Activated CD8-positive, alpha-beta memory T cell treated with anti-CD3 and anti-CD28 coated beads, Interleukin-2, amount 50 U/mL, for 24 hours (primary cell): ENCODE data around the gene STRA8.

Experiments
- DNase-seq: peaks from one replicate; pipeline ENCODE4 v3.0.0-alpha.2; 2020; ENCODE audit errors: extremely low read depth

Gene STRA8, protein sequence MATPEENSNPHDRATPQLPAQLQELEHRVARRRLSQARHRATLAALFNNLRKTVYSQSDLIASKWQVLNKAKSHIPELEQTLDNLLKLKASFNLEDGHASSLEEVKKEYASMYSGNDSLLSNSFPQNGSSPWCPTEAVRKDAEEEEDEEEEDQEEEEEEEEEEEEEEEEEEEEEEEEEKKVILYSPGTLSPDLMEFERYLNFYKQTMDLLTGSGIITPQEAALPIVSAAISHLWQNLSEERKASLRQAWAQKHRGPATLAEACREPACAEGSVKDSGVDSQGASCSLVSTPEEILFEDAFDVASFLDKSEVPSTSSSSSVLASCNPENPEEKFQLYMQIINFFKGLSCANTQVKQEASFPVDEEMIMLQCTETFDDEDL

DNA sequence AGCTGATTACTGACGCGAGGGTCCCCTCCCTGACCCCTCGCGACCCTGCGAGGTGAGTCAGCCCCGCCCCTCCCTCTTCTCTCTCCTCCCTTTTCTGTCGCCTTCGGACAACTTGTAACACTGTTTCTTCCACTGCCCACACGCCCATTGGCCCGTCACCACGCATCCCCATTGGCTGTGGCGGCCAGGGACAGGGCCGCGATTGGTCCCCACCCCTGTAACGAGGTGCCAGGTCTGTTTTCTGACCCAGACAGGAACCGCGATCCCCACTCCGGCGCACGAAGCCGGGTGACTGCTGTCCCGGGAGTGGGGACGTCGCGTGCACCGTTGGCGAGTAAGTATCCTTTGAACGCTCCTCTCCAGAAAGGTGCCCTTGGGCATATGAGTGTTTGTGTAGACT lies at the start of gene STRA8:
STRA8 (plus strand) TSS at position 269 of the 400 bp plus-strand sequence. CDS start 6,687 bp downstream, outside the sequence.
- DNase-seq = no peak

DNA sequence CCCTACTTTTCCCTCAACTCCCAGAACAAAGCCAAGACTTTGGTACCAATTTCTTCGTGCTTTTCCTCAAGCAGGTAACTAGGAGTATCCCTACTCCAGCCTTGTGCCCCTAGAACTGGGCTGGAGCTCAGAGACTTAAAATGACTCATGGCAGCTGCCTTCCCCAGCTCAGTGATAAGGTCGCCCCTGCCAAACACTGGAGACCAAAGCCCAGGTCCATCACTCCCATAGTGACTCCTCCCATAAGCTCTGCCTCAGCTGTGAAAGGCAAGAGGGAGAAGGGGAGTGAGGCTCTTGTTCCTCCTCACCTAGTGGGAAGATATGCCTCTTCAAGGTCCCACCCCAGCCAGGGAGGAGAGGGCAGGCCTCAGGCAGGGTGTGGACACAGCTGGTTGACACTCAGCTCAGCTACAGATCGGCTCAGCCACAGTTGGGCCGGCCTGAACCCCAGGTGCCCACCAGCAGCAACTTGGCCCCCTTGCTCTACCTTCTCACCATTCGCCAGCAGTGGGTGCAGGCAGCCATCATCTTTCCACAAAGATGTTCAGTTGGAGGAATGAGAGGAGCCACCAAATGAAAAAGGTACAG lies 49.3 kb upstream of the STRA8 start:
- DNase-seq = no peak

DNA sequence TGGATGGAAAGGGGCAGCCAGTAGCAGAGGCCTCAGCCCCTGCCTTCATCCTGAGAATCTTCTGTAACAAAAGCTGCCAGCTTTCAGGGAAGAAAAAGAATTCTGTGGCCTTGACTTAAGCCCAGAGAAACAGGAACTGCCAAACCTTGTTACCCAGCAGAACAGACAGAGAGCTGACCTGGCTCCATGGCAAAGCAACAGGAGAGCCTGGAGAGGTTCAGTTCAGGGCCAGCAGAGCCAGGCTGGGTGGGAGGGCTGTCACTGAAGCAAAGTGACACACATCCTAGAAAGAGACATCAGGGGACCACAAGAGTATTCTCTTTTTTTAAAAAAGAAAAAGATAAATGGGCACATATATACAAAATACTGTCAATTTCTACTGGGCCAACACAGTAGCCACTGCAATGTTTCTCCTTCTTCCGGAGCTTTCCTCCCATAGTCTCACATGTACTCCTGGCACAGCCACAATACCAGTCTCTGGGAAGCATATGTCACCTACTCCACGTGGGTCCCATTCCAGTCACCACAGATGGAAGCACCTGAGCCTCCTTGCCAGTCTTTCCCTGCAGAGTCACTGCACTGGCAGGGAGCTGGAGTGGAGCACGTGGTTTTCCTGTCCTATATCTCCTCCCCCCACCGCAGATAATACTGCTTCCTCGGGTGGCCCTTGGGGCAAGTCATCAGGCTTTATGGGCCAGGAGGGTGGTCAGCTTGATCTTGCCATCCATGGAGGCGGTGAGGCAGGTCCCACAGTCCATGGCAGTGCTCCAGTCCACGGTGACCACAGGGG lies 48.0 kb upstream of the STRA8 start:
- no peak for DNase-seq

DNA sequence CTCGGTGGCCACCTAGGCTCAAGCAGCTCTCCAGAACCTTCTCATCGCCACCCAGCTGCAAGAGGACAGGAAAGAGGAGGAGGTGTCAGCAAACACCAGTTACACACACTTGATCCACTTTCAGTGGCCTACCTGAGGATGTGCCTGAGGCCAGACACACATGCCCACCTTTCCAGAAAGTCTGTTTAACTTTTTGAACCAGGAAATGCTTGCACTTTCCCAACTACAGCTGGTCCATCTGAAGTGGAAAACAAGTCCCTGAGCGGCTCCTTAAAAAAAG lies 47.4 kb upstream of the STRA8 start:
- DNase-seq = no peak

DNA sequence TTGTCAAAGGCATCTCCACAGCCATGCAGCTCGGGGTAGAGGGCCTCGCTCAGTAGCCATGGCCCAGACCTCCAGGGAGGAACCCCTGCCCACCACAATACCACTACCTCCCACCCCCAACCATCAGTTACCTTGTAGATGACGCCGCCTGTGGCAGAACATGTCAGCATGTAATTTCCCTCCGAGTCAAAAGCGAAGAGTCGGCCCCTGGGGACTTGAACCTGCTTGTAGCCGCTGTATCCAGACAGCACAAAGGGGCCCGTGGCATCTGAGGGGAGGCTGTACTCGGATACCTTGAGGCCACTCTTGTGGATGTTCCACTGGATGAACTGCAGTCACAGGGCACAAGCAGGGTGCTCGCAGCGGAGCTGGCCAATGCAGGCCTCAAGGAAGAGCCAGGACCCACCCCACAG lies 46.8 kb upstream of the STRA8 start:
- no peak for DNase-seq

DNA sequence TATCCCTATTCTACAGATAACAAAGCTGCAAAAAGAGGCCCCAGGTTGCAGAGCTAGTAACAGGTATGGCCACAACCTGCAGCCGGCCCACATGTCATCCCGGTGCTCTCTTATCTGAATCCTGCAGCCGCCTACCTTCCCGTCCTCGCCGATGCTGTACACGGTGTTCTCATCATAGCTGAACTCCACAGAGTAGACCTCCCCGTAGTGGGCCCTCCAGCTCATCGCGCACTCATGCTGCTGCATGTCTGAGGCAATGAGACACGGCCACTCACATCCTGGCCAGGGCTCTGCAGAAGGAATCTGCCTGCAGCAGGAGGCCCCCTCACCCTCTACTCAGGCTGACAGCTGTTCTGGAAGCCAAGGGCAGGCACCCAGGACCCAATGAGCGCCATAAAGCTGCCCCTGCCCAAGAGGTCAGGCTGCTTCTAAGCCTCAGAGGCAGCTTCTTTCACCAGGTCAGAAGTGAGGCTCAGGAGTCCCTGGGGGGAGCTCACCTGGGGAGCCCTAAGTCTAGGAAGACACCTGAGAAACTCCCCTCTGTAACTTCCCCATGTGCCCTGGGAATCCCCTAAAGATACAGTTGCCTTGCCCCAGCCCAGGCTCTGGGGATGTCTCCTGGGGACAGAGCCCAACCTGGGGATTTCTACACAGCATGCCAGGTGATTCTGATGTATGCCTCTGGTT lies 45.2 kb upstream of the STRA8 start:
- no peak for DNase-seq

DNA sequence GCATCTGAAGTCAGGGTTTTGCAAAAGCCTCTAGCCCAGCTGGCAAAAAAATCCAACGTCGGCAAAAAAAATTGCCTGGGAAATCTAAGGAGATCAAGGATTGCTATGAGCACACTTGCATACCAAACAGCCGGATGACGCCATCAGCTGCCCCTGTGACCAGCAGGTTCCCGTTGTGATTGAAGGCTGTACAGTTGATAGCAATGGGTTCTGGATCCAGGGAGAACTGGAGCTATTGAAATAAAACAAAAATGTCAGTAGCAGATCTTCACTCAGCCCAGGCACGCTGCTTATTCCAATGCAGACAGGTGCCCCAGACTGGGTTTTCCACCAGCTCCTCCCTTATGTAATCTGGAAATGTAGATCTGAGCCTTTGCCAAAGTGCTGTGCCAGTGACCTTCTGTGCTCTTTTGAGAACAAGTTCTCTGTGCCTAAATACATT lies 44.4 kb upstream of the STRA8 start:
- no peak for DNase-seq

DNA sequence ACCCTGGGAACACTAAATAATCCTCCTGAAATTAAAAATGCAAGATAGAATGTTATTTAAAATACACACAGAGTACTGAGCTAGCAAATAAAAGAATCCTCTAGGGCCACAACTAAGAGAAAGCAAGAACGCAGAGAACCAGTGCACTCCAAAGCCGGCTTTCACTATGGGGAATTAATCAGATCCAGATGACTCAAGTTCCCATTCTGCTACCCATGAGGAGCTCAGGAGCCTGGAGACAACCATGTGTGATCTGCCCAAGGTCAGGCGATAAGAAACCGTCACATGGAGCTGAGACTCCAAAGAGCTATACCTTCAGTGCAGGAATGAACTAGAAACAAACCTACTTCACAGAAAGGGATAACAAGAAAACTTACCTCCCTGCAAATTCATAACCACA lies 43.7 kb upstream of the STRA8 start:
- no peak for DNase-seq

DNA sequence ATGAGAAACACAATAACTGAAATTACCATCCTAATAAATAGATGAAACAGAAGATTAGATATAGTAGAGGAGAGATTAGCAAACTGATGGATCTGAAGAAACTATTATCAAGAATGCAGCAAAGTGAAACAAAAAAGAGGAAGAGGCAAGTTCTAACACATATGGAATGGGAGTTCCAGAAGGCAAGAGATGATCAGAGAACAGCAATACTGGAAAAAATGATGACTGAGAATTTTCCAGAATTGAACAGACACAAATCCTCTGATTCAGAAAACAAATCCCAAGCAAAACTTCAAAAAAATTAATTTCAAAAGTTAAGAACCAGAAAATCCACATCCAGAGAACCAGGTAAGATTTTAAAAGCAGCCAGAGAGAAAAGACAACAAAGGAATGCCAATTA lies 42.9 kb upstream of the STRA8 start:
- no peak for DNase-seq

DNA sequence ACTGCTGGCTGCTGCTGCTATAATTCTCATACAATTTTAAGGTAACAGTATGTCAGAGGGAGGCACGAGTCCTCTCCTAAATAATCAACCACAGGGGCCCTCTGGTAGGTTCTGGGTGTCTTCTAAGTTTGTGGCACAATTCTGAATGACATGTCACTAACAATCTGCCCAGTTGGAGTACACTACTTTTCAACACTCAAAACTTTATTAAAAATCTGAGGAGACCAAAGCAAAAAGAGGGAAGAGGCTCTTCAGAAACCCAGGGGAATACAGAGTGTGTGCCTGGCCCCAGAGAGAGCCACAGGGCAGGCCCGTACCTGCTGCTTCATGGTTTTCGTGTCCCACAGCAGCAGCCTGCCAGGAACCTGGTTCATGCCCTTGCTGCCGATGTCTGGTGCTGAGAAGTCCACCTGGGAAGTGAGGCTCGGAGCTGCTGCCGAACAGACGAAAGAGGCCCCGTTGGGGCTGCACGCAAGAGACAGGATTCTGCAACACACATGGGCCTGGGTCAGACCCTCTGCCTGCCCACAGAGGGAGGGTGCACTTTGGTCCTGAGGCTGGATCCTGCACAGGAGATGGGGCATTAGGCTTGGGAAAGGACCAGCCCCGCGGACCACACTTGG lies 40.6 kb upstream of the STRA8 start:
- no peak for DNase-seq

DNA sequence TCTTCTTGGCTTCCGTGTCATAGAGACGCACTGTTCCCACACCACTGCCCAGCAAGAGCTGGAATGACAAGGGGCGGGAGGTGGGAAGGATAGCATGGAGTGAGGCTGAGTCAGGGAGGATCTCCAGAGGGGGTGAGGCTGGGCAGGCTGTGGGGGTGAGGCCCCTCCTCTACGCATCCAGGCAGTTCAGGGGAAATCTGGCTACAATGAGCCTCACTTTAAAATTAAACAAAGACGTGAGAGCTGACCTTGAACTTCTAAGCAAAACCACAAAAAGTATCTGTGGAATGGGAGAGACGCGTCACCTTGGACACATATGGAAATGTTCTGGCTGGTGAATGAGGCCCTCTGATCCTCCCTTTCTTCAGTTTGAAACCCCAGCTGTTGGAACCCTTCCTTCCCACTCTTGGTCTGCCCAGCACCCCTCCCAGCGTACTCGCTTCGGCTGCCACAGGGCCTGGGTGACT lies 40.0 kb upstream of the STRA8 start:
- no peak for DNase-seq

DNA sequence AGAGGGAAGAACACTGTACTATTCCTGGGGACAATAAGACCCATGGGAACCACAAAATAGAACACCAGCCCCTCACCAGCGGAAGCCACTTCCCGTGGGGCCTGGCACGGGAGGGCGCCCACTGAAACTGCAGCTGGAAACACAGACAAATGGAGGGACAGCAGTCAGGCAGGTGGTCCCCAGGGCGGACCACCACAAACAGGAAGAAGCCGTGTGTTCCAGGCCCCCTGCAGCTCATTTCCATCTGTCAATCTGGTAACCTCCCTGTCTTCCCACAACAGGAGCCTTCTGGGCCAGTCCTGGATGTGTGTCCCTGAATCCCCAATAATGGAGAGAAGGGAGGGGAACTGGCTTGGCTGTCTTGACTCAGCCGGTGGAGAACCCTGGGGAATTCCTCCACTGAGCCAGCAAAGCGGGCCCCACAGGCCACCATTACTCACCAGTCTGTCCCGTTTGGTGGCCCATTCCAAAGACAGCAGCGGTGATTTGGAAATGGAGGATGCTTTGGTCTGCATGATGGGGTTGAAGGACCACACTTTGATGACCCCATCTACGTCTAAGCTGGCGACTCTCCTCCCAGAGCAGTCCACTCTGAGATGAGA lies 39.0 kb upstream of the STRA8 start:
- DNase-seq = no peak

DNA sequence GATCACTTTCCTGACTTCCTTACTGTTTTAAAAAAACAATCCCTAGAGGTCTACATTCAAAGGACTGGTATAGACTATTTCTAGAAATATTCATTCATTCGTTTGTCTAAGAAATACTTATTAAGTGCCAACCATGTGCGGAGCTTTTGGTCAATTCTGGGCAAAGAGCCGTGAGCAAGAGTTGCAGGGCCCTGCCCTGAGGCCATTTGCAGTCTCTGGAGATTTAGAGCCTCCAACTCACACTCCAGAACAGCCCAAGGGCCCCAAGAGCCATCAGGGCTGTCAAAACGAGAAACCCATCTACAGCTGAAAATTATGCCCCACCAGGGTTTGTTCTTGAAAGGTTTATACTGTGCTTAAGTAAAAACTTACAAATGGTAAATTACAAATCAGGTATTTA lies 38.5 kb upstream of the STRA8 start:
- DNase-seq = no peak

DNA sequence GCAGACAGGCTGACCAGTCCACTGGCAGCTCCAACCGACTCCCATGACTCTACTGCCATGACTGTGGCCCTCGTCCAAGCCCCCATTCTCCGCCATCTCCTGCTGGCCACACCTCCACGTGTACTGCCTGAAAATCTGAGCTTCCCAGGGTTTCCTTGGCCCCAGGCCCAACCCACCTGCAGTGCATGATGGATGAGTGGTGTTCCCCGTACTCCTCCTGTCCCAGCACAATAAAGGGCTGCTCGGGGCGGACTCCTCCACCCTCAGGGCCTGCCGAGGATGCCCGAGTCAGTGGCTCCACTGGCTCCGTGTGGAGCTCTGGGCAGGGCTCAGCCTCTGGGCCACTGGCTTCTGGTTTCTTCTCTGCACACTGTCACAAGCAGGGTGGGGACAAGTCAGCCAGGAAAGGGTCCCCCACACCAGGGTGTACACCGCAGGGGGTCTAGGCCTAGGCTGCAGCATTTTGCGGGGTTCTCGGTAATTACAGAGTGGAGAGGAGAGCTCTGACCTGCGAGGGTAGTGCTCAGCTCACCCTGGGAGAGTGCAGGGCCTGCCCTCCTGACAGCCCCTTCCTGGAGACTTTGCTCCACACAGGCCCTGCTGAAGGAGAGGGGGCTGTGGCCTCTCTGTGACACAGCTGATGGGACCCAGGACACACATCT lies 37.5 kb upstream of the STRA8 start:
- no peak for DNase-seq

DNA sequence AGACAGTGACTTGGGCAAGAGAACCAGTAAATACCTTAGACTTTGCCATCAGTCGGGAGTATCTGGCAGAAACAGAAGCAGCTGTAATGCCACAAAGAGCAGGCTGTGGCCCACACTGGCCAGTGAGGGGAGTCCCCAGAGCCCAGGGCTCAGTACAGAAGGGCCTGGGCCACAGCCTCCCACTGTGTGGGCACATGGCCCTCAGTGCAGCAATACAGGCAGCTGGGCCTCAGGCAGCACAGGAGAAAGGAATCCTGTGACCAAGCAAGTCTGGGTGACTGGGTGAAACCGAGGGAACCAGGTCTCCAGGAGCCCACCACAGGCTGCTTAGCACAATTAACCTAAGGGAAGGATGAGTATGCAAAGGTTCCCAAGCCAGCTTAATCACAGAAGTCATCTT lies 36.3 kb upstream of the STRA8 start:
- no peak for DNase-seq

DNA sequence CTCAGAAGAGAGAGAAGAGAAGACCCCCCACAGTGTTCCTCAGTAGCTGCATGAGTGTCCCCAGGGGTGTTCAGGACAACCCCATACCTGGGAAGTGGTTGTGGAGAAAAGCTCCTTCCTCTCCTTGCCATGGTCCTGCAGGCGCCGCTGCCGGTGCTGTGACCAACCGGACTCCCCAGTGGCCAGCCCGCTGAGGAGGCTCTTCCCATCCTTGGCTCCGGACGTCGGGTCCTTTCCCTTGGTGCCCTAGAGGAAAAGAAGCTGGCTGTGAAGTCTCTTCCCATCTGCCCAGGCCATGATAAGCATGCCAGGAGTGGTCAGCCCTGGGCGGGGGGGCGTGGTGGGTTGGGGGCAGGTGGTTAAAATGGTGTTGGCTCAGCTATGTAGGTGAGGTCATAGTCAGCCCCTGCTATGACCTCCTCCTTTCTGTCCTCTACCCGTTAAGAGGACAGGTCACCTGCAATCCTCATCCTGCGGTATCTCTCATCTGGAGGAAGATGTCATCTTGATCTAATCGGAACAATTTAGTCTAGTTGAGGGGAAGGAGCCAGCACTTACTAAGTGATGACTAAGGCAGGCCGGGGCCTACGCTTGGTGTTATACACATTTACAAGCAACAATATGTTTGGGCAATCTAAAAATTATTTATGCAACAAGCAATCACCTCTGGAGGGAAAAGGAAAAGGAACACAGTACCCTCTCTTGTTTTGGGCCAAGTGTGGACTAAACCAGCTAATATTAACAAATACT lies 35.6 kb upstream of the STRA8 start:
- DNase-seq = no peak

DNA sequence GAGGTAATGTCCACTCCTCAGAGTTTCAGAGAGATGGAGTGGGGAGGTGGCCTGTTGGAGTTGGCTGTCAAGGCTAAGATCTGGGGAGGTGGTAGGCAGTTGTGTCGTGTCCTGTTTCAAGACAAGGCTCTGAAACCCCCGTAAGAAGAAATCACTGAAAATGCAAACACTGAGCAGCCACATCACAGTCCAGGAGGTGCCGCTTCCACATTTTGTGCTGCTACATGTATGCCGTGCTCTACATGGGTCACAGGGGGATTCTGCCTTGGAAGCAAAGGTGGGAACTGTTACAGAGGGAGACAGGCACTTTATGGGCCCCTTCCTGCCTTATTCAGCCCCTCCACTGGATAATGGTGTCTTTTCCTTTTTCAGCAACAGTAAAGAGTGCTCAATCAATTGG lies 34.2 kb upstream of the STRA8 start:
- DNase-seq = no peak

DNA sequence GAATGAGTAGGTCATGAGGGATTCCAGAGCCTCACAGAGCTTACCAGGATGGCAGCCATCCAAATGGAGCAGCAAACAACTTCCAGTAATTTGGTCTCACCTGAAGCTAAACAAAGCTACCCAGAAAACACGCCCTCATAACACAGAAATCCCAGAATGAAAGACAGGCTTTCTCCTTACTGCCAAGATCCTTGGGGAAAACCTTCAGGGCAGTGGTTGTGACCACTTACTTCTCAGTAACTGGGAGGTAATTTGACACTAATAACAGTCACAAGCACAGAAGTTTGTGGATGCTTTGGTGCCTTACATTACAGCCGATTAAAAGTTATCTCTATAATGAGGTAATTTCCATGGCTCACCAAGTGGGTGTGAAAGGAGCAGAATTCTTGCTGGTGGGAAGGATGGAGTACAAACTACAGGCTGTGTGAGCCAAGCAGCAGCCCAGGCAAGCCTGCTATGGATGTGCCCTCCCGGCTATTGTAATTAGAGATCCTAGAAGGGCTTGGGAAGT lies 32.8 kb upstream of the STRA8 start:
- no peak for DNase-seq

DNA sequence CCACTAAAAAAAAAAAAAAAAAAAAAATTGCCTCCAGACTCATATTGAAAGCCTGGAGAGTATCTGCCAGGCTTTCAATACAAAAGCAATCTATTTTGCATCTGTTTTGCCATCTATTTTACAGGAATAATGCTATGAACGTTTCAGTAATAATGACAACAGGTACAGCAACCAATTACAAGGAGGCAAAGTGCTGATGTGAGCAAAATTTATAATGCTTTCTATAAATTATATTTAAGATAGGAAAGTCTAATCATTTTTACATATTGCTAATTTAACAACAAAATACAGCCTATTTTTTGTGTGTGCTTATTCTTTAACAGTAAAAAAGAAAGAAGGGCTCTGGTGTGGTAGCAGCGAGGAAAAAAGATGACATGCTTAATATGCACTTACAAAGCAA lies 32.3 kb upstream of the STRA8 start:
- no peak for DNase-seq

DNA sequence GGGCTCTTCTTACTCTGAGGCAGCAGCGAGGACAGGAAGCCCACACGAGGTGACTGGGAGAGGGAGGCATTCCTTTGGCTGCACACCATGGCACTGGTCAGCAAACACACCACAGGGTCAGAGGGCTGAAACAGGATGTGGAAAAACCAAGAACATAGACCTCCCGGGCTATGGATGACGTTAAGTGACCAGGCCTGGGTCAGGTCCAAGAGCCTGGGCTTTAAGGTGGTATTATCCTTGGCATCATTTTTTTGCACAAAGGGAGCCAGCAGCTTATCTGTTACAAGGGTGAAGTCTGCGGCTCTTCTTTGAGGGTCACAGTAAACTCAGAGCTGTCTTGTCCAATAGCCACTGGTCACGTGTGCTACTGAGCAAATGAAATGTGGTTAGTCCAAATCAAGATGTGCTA lies 29.3 kb upstream of the STRA8 start:
- no peak for DNase-seq
